ENCODE results near the gene PALM3.
"Not testable (repeated sequence)": the region's sequence is repeated elsewhere in the genome, so short reads cannot be mapped to it uniquely, and the experiment has no call there.

Gene PALM3

GRCh38 chr19:14026652-14027192, 35.2 kb downstream of the PALM3 start:
- H3K27me3 ChIP-seq (replicated peaks; ENCODE audit: control insufficient read depth, insufficient read depth, low read length), result peaks cover 25% of the 10 kb centered on the region
- H3K9ac ChIP-seq (ENCODE audit: low read length); H3K36me3 ChIP-seq (ENCODE audit: control insufficient read depth, insufficient read depth, low read length, severe bottlenecking); H3K9me3 ChIP-seq (ENCODE audit: control insufficient read depth, low read length); H3K4me1 ChIP-seq (ENCODE audit: control insufficient read depth, insufficient read depth, low read length); DNase-seq (ENCODE audit: low read depth); H3K4me3 ChIP-seq (ENCODE audit: low read length): not testable (repeated sequence)

- no peak overlapping the region for H3K9ac ChIP-seq (ENCODE audit: low read length)
- H3K9me3 ChIP-seq (ENCODE audit: control insufficient read depth, low read length), result no peaks in the 10 kb centered on the region
- peaks cover 10% of the 10 kb centered on the region for H3K27me3 ChIP-seq (replicated peaks; ENCODE audit: control insufficient read depth, insufficient read depth, low read length)
- H3K36me3 ChIP-seq (ENCODE audit: control insufficient read depth, insufficient read depth, low read length, severe bottlenecking), result no peaks in the 10 kb centered on the region
- H3K4me3 ChIP-seq (ENCODE audit: low read length), result no peak overlapping the region
- peak; percentile 57 for DNase-seq (ENCODE audit: low read depth)
- H3K4me1 ChIP-seq (ENCODE audit: control insufficient read depth, insufficient read depth, low read length), result no peaks in the 10 kb centered on the region
Measured at GRCh38 chr19:14023404-14024235, 38.3 kb downstream of the PALM3 start.

- no peaks in the 10 kb centered on the region for H3K36me3 ChIP-seq (ENCODE audit: control insufficient read depth, insufficient read depth, low read length, severe bottlenecking)
- no peaks in the 10 kb centered on the region for H3K9me3 ChIP-seq (ENCODE audit: control insufficient read depth, low read length)
- H3K4me3 ChIP-seq (ENCODE audit: low read length), result no peak overlapping the region
- H3K9ac ChIP-seq (ENCODE audit: low read length), result no peak overlapping the region
- H3K4me1 ChIP-seq (ENCODE audit: control insufficient read depth, insufficient read depth, low read length), result no peaks in the 10 kb centered on the region
- peak; percentile 30 for DNase-seq (ENCODE audit: low read depth)
- H3K27me3 ChIP-seq (replicated peaks; ENCODE audit: control insufficient read depth, insufficient read depth, low read length), result no peaks in the 10 kb centered on the region
Measured at GRCh38 chr19:14022469-14022868, 39.4 kb downstream of the PALM3 start.

- no peak for DNase-seq (ENCODE audit: low read depth)
- H3K4me1 ChIP-seq (ENCODE audit: control insufficient read depth, insufficient read depth, low read length), result no peaks in the 10 kb centered on the region
Measured at GRCh38 chr19:14021474-14021873, 40.4 kb downstream of the PALM3 start.

GRCh38 chr19:14019739-14020138, 42.1 kb downstream of the PALM3 start:
- H3K27me3 ChIP-seq (replicated peaks; ENCODE audit: control insufficient read depth, insufficient read depth, low read length); H3K4me1 ChIP-seq (ENCODE audit: control insufficient read depth, insufficient read depth, low read length); H3K9ac ChIP-seq (ENCODE audit: low read length); DNase-seq (ENCODE audit: low read depth); H3K36me3 ChIP-seq (ENCODE audit: control insufficient read depth, insufficient read depth, low read length, severe bottlenecking); H3K9me3 ChIP-seq (ENCODE audit: control insufficient read depth, low read length); H3K4me3 ChIP-seq (ENCODE audit: low read length): not testable (repeated sequence)

More at GRCh38 chr19:14021474-14021873, 40.4 kb downstream of the PALM3 start:
- Histone ChIP-seq H3K9me3 (ENCODE audit: control insufficient read depth, low read length) (no peaks in the 10 kb centered on the region), H3K9ac (ENCODE audit: low read length) (no peak overlapping the region), H3K4me3 (ENCODE audit: low read length) (no peak overlapping the region), H3K36me3 (ENCODE audit: control insufficient read depth, insufficient read depth, low read length, severe bottlenecking) (no peaks in the 10 kb centered on the region), H3K27me3 (replicated peaks; ENCODE audit: control insufficient read depth, insufficient read depth, low read length) (no peaks in the 10 kb centered on the region)

- H3K9me3 ChIP-seq (ENCODE audit: control insufficient read depth, low read length), result no peaks in the 10 kb centered on the region
- H3K4me3 ChIP-seq (ENCODE audit: low read length), result no peak overlapping the region
Measured at GRCh38 chr19:14019100-14019499, 42.8 kb downstream of the PALM3 start.

GRCh38 chr19:14015524-14016035, 46.3 kb downstream of the PALM3 start:
- no peaks in the 10 kb centered on the region for H3K9me3 ChIP-seq (ENCODE audit: control insufficient read depth, low read length)
- H3K9ac ChIP-seq (ENCODE audit: low read length), result no peak overlapping the region
- no peak for DNase-seq (ENCODE audit: low read depth)
- no peaks in the 10 kb centered on the region for H3K36me3 ChIP-seq (ENCODE audit: control insufficient read depth, insufficient read depth, low read length, severe bottlenecking)
- H3K27me3 ChIP-seq (replicated peaks; ENCODE audit: control insufficient read depth, insufficient read depth, low read length), result no peaks in the 10 kb centered on the region
- no peaks in the 10 kb centered on the region for H3K4me1 ChIP-seq (ENCODE audit: control insufficient read depth, insufficient read depth, low read length)
- no peak overlapping the region for H3K4me3 ChIP-seq (ENCODE audit: low read length)

More at GRCh38 chr19:14019100-14019499, 42.8 kb downstream of the PALM3 start:
- DNase-seq (ENCODE audit: low read depth), result no peak
- Histone ChIP-seq H3K36me3 (ENCODE audit: control insufficient read depth, insufficient read depth, low read length, severe bottlenecking) (no peaks in the 10 kb centered on the region), H3K9ac (ENCODE audit: low read length) (no peak overlapping the region), H3K4me1 (ENCODE audit: control insufficient read depth, insufficient read depth, low read length) (no peaks in the 10 kb centered on the region), H3K27me3 (replicated peaks; ENCODE audit: control insufficient read depth, insufficient read depth, low read length) (no peaks in the 10 kb centered on the region)

- DNase-seq (ENCODE audit: low read depth), result no peak
- H3K27me3 ChIP-seq (replicated peaks; ENCODE audit: control insufficient read depth, insufficient read depth, low read length), result no peaks in the 10 kb centered on the region
- H3K9ac ChIP-seq (ENCODE audit: low read length), result no peak overlapping the region
- H3K4me3 ChIP-seq (ENCODE audit: low read length), result no peak overlapping the region
- no peaks in the 10 kb centered on the region for H3K36me3 ChIP-seq (ENCODE audit: control insufficient read depth, insufficient read depth, low read length, severe bottlenecking)
- H3K9me3 ChIP-seq (ENCODE audit: control insufficient read depth, low read length), result no peaks in the 10 kb centered on the region
- no peaks in the 10 kb centered on the region for H3K4me1 ChIP-seq (ENCODE audit: control insufficient read depth, insufficient read depth, low read length)
Measured at GRCh38 chr19:14012378-14012915, 49.4 kb downstream of the PALM3 start.

GRCh38 chr19:14006766-14007562, 54.9 kb downstream of the PALM3 start:
- DNase-seq (ENCODE audit: low read depth), result peak; percentile 95
- H3K9me3 ChIP-seq (ENCODE audit: control insufficient read depth, low read length), result no peaks in the 10 kb centered on the region
- H3K9ac ChIP-seq (ENCODE audit: low read length), result peak overlapping the region; percentile 95
- no peaks in the 10 kb centered on the region for H3K27me3 ChIP-seq (replicated peaks; ENCODE audit: control insufficient read depth, insufficient read depth, low read length)
- H3K4me3 ChIP-seq (ENCODE audit: low read length), result peak overlapping the region; percentile 96
- peaks cover 17% of the 10 kb centered on the region for H3K4me1 ChIP-seq (ENCODE audit: control insufficient read depth, insufficient read depth, low read length)
- H3K36me3 ChIP-seq (ENCODE audit: control insufficient read depth, insufficient read depth, low read length, severe bottlenecking), result no peaks in the 10 kb centered on the region

- Histone ChIP-seq H3K36me3 (ENCODE audit: control insufficient read depth, insufficient read depth, low read length, severe bottlenecking) (no peaks in the 10 kb centered on the region), H3K9ac (ENCODE audit: low read length) (peak within 1 kb of the TSS; percentile 95), H3K4me3 (ENCODE audit: low read length) (peak within 1 kb of the TSS; percentile 96), H3K9me3 (ENCODE audit: control insufficient read depth, low read length) (no peaks in the 10 kb centered on the region), H3K27me3 (replicated peaks; ENCODE audit: control insufficient read depth, insufficient read depth, low read length) (no peaks in the 10 kb centered on the region), H3K4me1 (ENCODE audit: control insufficient read depth, insufficient read depth, low read length) (peaks cover 17% of the 10 kb centered on the region)
- peak; percentile 99 for DNase-seq (ENCODE audit: low read depth)
Measured at GRCh38 chr19:14006085-14006765, 55.7 kb downstream of the PALM3 start, which contains the start of gene RFX1. TSS of gene RFX1 (minus strand) at chr19:14006320. CDS start at chr19:13993843, 12,477 bp downstream.

Data from adipocyte (in vitro differentiated cells).